Esophagus muscularis mucosa (tissue), 4 donors: ENCODE results near the gene STARD7.

Experiments
- EP300 ChIP-seq: sonication (generic); formaldehyde crosslinking; IDR thresholded peaks from one replicate; pipeline ENCODE4 v1.6.1; 2017; ENCODE audit warnings: antibody characterized with exemption
- POLR2A ChIP-seq: fragments of 450-650 bp; IDR thresholded peaks from one replicate; pipeline ENCODE4 v1.6.1; 2017; ENCODE audit warnings: antibody characterized with exemption, moderate library complexity, mild to moderate bottlenecking, low read depth
- POLR2AphosphoS5 ChIP-seq, 2 donors: sonication (generic); formaldehyde crosslinking; IDR thresholded peaks; one replicate each; pipeline ENCODE4 v1.6.1; 2017; ENCODE audit warnings: antibody characterized with exemption in 2 of 2
- TF ChIP-seq, protein P1 (sequence below), 3 experiments: fragments of 200-600 bp in 2 of 3; fragments of 450-650 bp in 1 of 3; sonication (generic) in 2 of 3; IDR thresholded peaks; one replicate each; pipeline ENCODE4 v1.5.1; 2017 to 2019; ENCODE audit warnings: antibody characterized with exemption in 3 of 3, mild to moderate bottlenecking in 2 of 3, moderate library complexity in 1 of 3

DNA sequence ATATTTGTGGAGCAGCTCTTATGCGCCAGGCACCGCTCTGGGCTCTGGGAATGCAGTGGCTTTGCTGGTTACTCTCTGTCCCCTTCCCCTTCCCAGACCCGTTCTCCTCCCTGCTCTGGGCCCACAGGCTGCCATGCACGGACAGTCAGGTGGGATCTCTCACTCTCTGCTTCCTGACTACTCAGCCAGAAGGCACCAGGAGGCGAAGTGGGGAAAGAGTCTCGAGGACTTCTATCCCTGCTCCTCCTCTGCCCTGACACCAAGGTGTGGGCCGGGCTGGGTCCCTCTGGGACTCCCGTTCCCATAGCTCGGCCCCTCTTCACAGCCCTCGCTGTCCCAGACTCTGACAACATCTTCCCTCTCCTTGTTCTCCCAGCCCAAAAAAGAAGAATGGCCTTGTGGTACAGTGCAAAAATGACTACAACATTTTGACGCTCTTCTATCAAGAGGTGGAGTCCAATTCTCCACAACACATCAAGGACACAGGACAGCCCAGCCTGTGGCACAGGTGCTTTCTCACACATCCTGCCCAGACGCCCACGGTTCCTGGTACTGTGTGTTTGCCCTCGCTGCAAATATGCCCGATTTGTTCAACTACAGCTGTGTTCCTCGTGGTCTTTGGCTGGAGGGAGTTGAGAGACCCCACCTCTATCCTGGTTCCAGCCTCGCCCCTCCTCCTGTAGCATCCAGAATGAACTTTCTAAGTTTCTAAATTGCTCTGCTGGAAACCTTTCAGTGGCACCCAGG lies 49.4 kb downstream of the STARD7 start:
- TF ChIP-seq EP300 (no peak), POLR2A (no peak), POLR2AphosphoS5 (IDR thresholded peaks at IDR 0.05) (no peak)
- TF ChIP-seq, protein P1, sequence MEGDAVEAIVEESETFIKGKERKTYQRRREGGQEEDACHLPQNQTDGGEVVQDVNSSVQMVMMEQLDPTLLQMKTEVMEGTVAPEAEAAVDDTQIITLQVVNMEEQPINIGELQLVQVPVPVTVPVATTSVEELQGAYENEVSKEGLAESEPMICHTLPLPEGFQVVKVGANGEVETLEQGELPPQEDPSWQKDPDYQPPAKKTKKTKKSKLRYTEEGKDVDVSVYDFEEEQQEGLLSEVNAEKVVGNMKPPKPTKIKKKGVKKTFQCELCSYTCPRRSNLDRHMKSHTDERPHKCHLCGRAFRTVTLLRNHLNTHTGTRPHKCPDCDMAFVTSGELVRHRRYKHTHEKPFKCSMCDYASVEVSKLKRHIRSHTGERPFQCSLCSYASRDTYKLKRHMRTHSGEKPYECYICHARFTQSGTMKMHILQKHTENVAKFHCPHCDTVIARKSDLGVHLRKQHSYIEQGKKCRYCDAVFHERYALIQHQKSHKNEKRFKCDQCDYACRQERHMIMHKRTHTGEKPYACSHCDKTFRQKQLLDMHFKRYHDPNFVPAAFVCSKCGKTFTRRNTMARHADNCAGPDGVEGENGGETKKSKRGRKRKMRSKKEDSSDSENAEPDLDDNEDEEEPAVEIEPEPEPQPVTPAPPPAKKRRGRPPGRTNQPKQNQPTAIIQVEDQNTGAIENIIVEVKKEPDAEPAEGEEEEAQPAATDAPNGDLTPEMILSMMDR (IDR thresholded peaks at IDR 0.05): no peak
